Muscle of leg (tissue), 11 donors: ENCODE measurements around the gene AGXT2. TPM values are rescaled to one million over a fixed set of nuclear protein-coding genes. Genes with fewer than 3 reads are reported as not detected.

ENCODE experiments used
- DNase-seq: peaks from one replicate; pipeline ENCODE4 v3.0.0; 2013
- H3K27ac ChIP-seq: one replicate; pipeline ENCODE4 v1.5.1; 2013; ENCODE audit warnings: mild to moderate bottlenecking, low read length, control low read depth
- H3K27me3 ChIP-seq: one replicate; pipeline ENCODE4 v1.6.1; 2013; ENCODE audit warnings: low read length; ENCODE audit not compliant: control insufficient read depth, insufficient read depth
- H3K36me3 ChIP-seq: one replicate; pipeline ENCODE4 v1.6.1; 2013; ENCODE audit warnings: low read length; ENCODE audit not compliant: control insufficient read depth, insufficient read depth
- H3K4me1 ChIP-seq: one replicate; pipeline ENCODE4 v1.6.1; 2013; ENCODE audit warnings: low read length; ENCODE audit not compliant: control insufficient read depth, insufficient read depth
- H3K4me3 ChIP-seq: one replicate; pipeline ENCODE4 v1.5.1; 2013; ENCODE audit warnings: low read length, control low read depth
- H3K9me3 ChIP-seq: replicated peaks from 2 replicates; pipeline ENCODE4 v1.6.1; 2013; ENCODE audit warnings: low read depth, low read length; ENCODE audit not compliant: control insufficient read depth
- WGBS: methylation state at CpG from one replicate; pipeline ENCODE4 v1.1.5; 2013; ENCODE audit warnings: missing lambda C conversion rate; ENCODE audit not compliant: insufficient coverage; 5-methylcytosine and 5-hydroxymethylcytosine counted together
- polyA plus RNA-seq, 8 donors: library from polyadenylated mRNA; unstranded; fragments of 120-200 nt; gene quantifications; one replicate each; pipeline versions ENCODE4 v1.2.1 to v1.2.3, GENCODE V29; 2013; ENCODE audit warnings: inconsistent platforms in 1 of 8, low replicate concordance in 1 of 8; ENCODE audit not compliant: insufficient read length in 8 of 8, insufficient read depth in 1 of 8
- total RNA-seq: library from RNA; stranded (reverse); fragments of 120-200 nt; gene quantifications from one replicate; pipeline ENCODE4 v1.2.4, GENCODE V29; 2013

The AGXT2 gene
- total and polyA plus RNA-seq, 9 donors, result 0.04 to 3.0 (median 0.23) TPM; not detected in 5

DNA sequence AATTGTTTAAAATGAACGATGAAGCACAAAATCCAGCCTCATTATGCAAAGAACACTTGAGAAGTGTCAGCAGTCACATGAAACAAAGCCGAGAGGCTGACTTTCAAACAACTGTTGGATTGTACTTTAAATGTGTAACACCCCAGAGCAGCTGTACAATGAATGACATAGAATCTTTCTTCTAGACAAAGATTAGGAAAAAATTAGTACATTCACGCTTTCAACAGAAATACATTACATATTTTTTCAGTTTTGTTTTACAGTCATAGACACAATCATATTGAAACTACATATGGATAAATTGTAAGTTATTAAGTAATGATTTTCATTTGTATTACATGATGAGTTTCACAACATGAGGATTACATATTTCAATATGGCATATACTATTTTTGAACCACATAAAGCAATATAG, 10.6 kb upstream of the AGXT2 start:
- H3K27me3 ChIP-seq, result no peaks in the 10 kb centered on the region
- H3K4me3 ChIP-seq, result no peak overlapping the region
- H3K4me1 ChIP-seq, result no peaks in the 10 kb centered on the region
- DNase-seq, result peak; percentile 53
- no peaks in the 10 kb centered on the region for H3K36me3 ChIP-seq
- H3K27ac ChIP-seq, result peak overlapping the region; percentile 38
- no CpG with 5 or more reads among the region's 3 CpGs for WGBS
- no peaks in the 10 kb centered on the region for H3K9me3 ChIP-seq

- no CpG with 5 or more reads among the region's 2 CpGs for WGBS
- Histone ChIP-seq H3K4me1 (no peaks in the 10 kb centered on the region), H3K27me3 (no peaks in the 10 kb centered on the region), H3K36me3 (no peaks in the 10 kb centered on the region), H3K9me3 (no peaks in the 10 kb centered on the region), H3K27ac (no peak overlapping the region), H3K4me3 (no peak overlapping the region)
- no peak for DNase-seq
Measured at GRCh38 chr5:35056686-35057085, 8.9 kb upstream of the AGXT2 start.

DNA sequence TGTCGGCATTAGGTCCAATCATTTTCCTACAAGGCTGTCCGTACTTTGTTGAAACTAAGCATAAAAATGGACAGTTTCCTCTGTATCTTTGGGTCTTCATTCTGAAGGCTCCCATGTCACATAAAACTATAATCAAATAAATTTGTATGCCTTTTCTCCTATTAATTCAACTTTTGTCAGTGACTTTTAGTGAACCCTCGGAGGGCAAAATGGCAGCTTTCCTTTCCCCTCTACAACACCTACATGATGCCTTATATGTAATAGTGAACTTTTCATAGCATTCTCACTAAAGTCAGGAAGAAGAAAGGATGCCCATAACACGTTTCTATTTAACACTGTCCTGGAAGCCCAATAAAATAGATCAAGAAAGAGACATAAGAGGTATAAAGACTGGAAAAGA, 5.1 kb upstream of the AGXT2 start:
- Histone ChIP-seq H3K36me3 (no peaks in the 10 kb centered on the region), H3K4me1 (no peaks in the 10 kb centered on the region), H3K9me3 (no peaks in the 10 kb centered on the region), H3K27me3 (no peaks in the 10 kb centered on the region), H3K4me3 (no peak overlapping the region), H3K27ac (no peak overlapping the region)
- 100% methylated on average over 2 of the region's 4 CpGs for WGBS
- no peak for DNase-seq

DNA sequence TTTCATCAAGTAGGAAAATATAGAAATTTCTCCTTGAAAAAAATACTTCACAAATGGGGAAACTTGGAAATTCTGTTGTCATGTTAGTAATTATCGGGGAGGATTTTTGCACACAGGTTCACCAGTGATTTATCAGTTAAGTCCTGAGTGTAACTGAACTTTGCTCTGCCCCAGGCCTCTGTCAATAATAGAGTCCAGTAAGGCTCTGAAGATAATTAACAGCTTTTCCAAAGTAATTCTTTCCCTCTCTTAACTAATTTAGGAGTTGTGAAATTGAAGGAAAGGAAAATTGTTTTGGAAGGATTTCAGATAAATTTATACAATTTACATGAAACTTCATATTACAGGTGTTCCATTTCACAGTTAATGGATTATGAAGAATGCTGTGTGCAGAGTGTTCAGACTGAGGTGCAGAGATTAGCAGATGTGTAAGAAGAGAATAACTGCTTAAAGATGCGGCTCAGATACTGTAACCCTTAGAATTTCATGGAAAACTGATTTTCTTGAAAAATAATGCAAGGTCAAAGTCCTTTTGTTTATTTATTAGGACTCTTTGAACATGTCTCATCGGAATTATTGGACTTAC, 2.9 kb upstream of the AGXT2 start:
- Histone ChIP-seq H3K27ac (no peak overlapping the region), H3K4me3 (no peak overlapping the region), H3K36me3 (no peaks in the 10 kb centered on the region), H3K4me1 (no peaks in the 10 kb centered on the region), H3K9me3 (no peaks in the 10 kb centered on the region), H3K27me3 (no peaks in the 10 kb centered on the region)
- no peak for DNase-seq
- WGBS, result 80% methylated on average over 1 of the region's 3 CpGs

DNA sequence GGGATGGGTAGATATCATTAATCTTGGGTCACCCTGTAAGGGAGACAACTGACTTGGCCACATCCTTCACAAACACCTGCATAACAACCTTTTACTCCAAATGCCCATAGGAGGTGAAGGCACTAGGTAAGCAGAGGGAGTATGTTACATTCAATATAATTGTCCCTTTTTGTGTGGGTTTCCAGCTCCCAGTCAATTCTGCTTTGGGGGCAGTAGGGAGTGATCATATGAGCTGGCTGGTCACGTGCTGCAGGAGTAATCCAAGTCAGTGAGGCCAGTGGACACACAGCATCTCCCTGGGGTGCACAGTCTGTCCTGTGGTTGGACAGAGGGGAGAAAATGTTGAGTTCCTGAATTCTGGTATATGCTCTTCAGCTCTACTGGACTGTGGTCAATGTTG, 1.2 kb upstream of the AGXT2 start:
- Histone ChIP-seq H3K4me3 (no peak overlapping the region), H3K27me3 (no peaks in the 10 kb centered on the region), H3K27ac (no peak overlapping the region), H3K36me3 (no peaks in the 10 kb centered on the region), H3K4me1 (no peaks in the 10 kb centered on the region), H3K9me3 (no peaks in the 10 kb centered on the region)
- no peak for DNase-seq
- 60% methylated on average over 1 of the region's 1 CpG for WGBS

DNA sequence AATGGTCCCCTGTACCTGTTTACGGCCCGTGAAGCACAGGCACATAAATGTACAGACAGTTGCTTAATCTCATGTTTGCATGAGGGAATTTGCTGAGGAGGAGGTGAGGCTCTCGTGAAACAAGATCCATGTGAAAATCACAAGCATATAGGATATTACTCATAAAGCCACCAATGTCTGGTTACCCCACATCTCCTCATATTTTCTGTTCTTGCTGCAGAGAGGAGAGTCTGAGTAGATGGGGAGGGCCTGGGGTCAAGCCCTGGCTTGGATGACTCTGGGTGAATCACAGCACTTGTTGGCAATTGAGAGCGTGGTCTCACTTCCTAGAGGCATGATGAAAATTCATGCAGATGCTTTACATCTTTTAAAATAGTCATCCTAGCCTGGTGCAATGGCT, 975 bp downstream of the AGXT2 start:
- H3K9me3 ChIP-seq, result no peaks in the 10 kb centered on the region
- no peaks in the 10 kb centered on the region for H3K4me1 ChIP-seq
- WGBS, result 100% methylated on average over 1 of the region's 4 CpGs
- DNase-seq, result no peak
- H3K4me3 ChIP-seq, result no peak overlapping the region
- H3K36me3 ChIP-seq, result no peaks in the 10 kb centered on the region
- H3K27ac ChIP-seq, result no peak overlapping the region
- H3K27me3 ChIP-seq, result no peaks in the 10 kb centered on the region

GRCh38 chr5:35045280-35045679, 2.5 kb downstream of the AGXT2 start:
- Histone ChIP-seq H3K27me3 (no peaks in the 10 kb centered on the region), H3K4me3 (no peak overlapping the region), H3K36me3 (no peaks in the 10 kb centered on the region), H3K9me3 (no peaks in the 10 kb centered on the region), H3K27ac (no peak overlapping the region), H3K4me1 (no peaks in the 10 kb centered on the region)
- no peak for DNase-seq
- WGBS, result no CpG with 5 or more reads among the region's 1 CpG

GRCh38 chr5:35044649-35045048, 3.1 kb downstream of the AGXT2 start:
- Histone ChIP-seq H3K9me3 (no peaks in the 10 kb centered on the region), H3K27ac (no peak overlapping the region), H3K36me3 (no peaks in the 10 kb centered on the region), H3K4me1 (no peaks in the 10 kb centered on the region), H3K4me3 (no peak overlapping the region), H3K27me3 (no peaks in the 10 kb centered on the region)
- 82% methylated on average over 4 of the region's 4 CpGs for WGBS
- no peak for DNase-seq

- Histone ChIP-seq H3K27ac (no peak overlapping the region), H3K36me3 (no peaks in the 10 kb centered on the region), H3K9me3 (no peaks in the 10 kb centered on the region), H3K4me1 (no peaks in the 10 kb centered on the region), H3K4me3 (no peak overlapping the region), H3K27me3 (no peaks in the 10 kb centered on the region)
- peak; percentile 47 for DNase-seq
- WGBS, result no CpG with 5 or more reads among the region's 4 CpGs
Measured at GRCh38 chr5:35042781-35043180, 5.0 kb downstream of the AGXT2 start.

- Histone ChIP-seq H3K27me3 (no peaks in the 10 kb centered on the region), H3K9me3 (no peaks in the 10 kb centered on the region), H3K4me1 (no peaks in the 10 kb centered on the region), H3K27ac (no peak overlapping the region), H3K4me3 (no peak overlapping the region), H3K36me3 (no peaks in the 10 kb centered on the region)
- WGBS, result no CpG with 5 or more reads among the region's 3 CpGs
- peak; percentile 84 for DNase-seq
Measured at GRCh38 chr5:35041261-35041660, 6.5 kb downstream of the AGXT2 start.

DNA sequence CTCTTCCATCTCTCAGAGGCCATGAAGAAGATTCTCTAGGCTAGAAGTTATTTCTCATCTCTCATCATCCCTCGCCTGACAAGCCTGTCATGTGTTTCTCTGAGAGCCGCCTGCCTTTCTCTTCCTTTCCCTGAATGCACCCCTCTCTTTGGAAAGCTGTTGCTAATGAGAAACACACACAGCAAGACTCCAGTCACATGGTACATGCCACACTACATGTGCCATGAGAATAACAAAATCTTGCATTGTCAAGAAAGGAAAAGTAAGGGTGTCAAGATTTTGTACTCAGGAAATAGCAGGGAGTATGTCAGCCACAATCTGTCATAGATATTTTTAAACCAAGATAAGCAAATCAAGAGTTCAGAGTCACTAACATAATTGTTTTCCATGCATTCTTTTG, 8.9 kb downstream of the AGXT2 start:
- Histone ChIP-seq H3K9me3 (no peaks in the 10 kb centered on the region), H3K4me1 (no peaks in the 10 kb centered on the region), H3K36me3 (no peaks in the 10 kb centered on the region), H3K27ac (no peak overlapping the region), H3K27me3 (no peaks in the 10 kb centered on the region), H3K4me3 (no peak overlapping the region)
- DNase-seq, result peak; percentile 58
- no CpG with 5 or more reads among the region's 2 CpGs for WGBS
